WTC11 (cell line): ENCODE results near the gene MYH16. TPM values are rescaled to one million over a fixed set of nuclear protein-coding genes. Genes with fewer than 3 reads are reported as not detected.

Source experiments
- ATAC-seq: fragments of 200-7000 bp; cut with Tn5 transposase; 2 replicates; pipeline ENCODE4 v1.10.0; 2021; ENCODE audit warnings: mild to moderate bottlenecking, moderate library complexity
- CTCF ChIA-PET: fragments of 300-600 bp; sonication (Branson Sonifier 250); formaldehyde crosslinking; loops from one replicate; lab custom pipeline; 2021; ENCODE audit warnings: antibody characterized with exemption; lab: Charles Lee
- POLR2A ChIA-PET: fragments of 350-600 bp; sonication (Branson Sonifier 250); formaldehyde crosslinking; loops from one replicate; lab custom pipeline; 2021; ENCODE audit warnings: antibody characterized with exemption; lab: Charles Lee
- DNase-seq: peaks from one replicate; pipeline ENCODE4 v3.0.0; 2021; ENCODE audit warnings: low spot score
- H3K27ac Mint-ChIP-seq: 2 replicates; pipeline ENCODE4 v1.8.0; 2021; ENCODE audit warnings: mixed read lengths
- H3K27me3 Mint-ChIP-seq: 2 replicates; pipeline ENCODE4 v1.8.0; 2021; ENCODE audit warnings: low read depth, mild to moderate bottlenecking, moderate library complexity, mixed read lengths
- H3K36me3 Mint-ChIP-seq: 2 replicates; pipeline ENCODE4 v1.8.0; 2021; ENCODE audit warnings: mixed read lengths
- H3K4me1 Mint-ChIP-seq: 2 replicates; pipeline ENCODE4 v1.8.0; 2022; ENCODE audit warnings: mixed read lengths
- H3K4me3 Mint-ChIP-seq: 2 replicates; pipeline ENCODE4 v1.8.0; 2021; ENCODE audit warnings: mild to moderate bottlenecking, moderate library complexity, mixed read lengths
- H3K9me3 Mint-ChIP-seq: 2 replicates; pipeline ENCODE4 v1.8.0; 2021; ENCODE audit warnings: mixed read lengths
- ERG ChIP-seq: fragments of 250-450 bp; sonication (Bioruptor Pico); IDR thresholded peaks from 2 replicates; pipeline ENCODE4 v1.8.0; 2021; ENCODE audit warnings: mild to moderate bottlenecking
- FOXK1 ChIP-seq: sonication (generic); formaldehyde crosslinking; IDR thresholded peaks from 2 replicates; pipeline ENCODE4 v1.8.0; 2022; ENCODE audit warnings: mild to moderate bottlenecking, moderate library complexity, missing genetic modification reagents
- FOXP1 ChIP-seq: sonication (generic); formaldehyde crosslinking; IDR thresholded peaks from 2 replicates; pipeline ENCODE4 v1.8.0; 2022; ENCODE audit warnings: missing genetic modification reagents, mild to moderate bottlenecking, moderate library complexity, borderline replicate concordance
- FOXP4 ChIP-seq: sonication (generic); formaldehyde crosslinking; IDR thresholded peaks from 2 replicates; pipeline ENCODE4 v1.8.0; 2022; ENCODE audit warnings: mild to moderate bottlenecking, missing genetic modification reagents
- GABPB1 ChIP-seq: sonication (generic); formaldehyde crosslinking; IDR thresholded peaks from 2 replicates; pipeline ENCODE4 v1.8.1; 2023; ENCODE audit warnings: mild to moderate bottlenecking, missing genetic modification reagents
- HMGA2 ChIP-seq: fragments of 250-450 bp; sonication (Bioruptor Pico); IDR thresholded peaks from 2 replicates; pipeline ENCODE4 v1.4.0; 2021; ENCODE audit warnings: mild to moderate bottlenecking, moderate library complexity
- IRF2 ChIP-seq: sonication (generic); formaldehyde crosslinking; IDR thresholded peaks from 2 replicates; pipeline ENCODE4 v1.8.0; 2022; ENCODE audit warnings: low read depth, missing genetic modification reagents, borderline replicate concordance
- NFE2L1 ChIP-seq: sonication (generic); formaldehyde crosslinking; IDR thresholded peaks from 2 replicates; pipeline ENCODE4 v1.8.1; 2023; ENCODE audit warnings: missing genetic modification reagents
- TCF7 ChIP-seq: sonication (generic); formaldehyde crosslinking; IDR thresholded peaks from 2 replicates; pipeline ENCODE4 v1.8.0; 2022; ENCODE audit warnings: mild to moderate bottlenecking, low read depth, missing genetic modification reagents, moderate library complexity
- TEAD4 ChIP-seq: sonication (generic); formaldehyde crosslinking; IDR thresholded peaks from 2 replicates; pipeline ENCODE4 v1.8.0; 2022; ENCODE audit warnings: mild to moderate bottlenecking, missing genetic modification reagents
- ZNF263 ChIP-seq: sonication (generic); formaldehyde crosslinking; IDR thresholded peaks from 2 replicates; pipeline ENCODE4 v1.8.1; 2022; ENCODE audit warnings: low read depth, mild to moderate bottlenecking, moderate library complexity, missing genetic modification reagents
- ZNF416 ChIP-seq: fragments of 250-450 bp; sonication (Bioruptor Pico); IDR thresholded peaks from 2 replicates; pipeline ENCODE4 v1.9.0; 2021; ENCODE audit warnings: mild to moderate bottlenecking, inconsistent platforms
- ZNF423 ChIP-seq: fragments of 250-450 bp; sonication (Bioruptor Pico); IDR thresholded peaks from 2 replicates; pipeline ENCODE4 v2.1.2; 2022; ENCODE audit warnings: mild to moderate bottlenecking, moderate library complexity
- total RNA-seq: library from RNA; stranded (reverse); gene quantifications from 3 replicates; pipeline ENCODE4 v1.2.3, GENCODE V29; 2021
- TF ChIP-seq, protein P1 (sequence below): sonication (generic); formaldehyde crosslinking; IDR thresholded peaks from 2 replicates; pipeline ENCODE4 v1.8.0; 2023; ENCODE audit warnings: missing genetic modification reagents, mild to moderate bottlenecking, borderline replicate concordance
- TF ChIP-seq, protein P2 (sequence below): sonication (generic); formaldehyde crosslinking; conservative IDR thresholded peaks from 2 replicates; pipeline ENCODE4 v1.8.1; 2023; ENCODE audit warnings: mild to moderate bottlenecking, low read depth, missing genetic modification reagents, moderate library complexity

MYH16 gene
- total RNA-seq, 1 experiment from 2014 or later: not detected

GRCh38 chr7:99267481-99267840 is 5.2 kb upstream of the MYH16 start (continued):
- no peak for TF ChIP-seq TCF7 (CRISPR knock-in tag)
- no peak for TF ChIP-seq ZNF416
- TF ChIP-seq NFE2L1 (CRISPR knock-in tag): no peak
- TF ChIP-seq GABPB1 (CRISPR knock-in tag): no peak
- no peak for TF ChIP-seq FOXK1 (CRISPR knock-in tag)
- TF ChIP-seq, all 79 proteins: peak for 0

DNA sequence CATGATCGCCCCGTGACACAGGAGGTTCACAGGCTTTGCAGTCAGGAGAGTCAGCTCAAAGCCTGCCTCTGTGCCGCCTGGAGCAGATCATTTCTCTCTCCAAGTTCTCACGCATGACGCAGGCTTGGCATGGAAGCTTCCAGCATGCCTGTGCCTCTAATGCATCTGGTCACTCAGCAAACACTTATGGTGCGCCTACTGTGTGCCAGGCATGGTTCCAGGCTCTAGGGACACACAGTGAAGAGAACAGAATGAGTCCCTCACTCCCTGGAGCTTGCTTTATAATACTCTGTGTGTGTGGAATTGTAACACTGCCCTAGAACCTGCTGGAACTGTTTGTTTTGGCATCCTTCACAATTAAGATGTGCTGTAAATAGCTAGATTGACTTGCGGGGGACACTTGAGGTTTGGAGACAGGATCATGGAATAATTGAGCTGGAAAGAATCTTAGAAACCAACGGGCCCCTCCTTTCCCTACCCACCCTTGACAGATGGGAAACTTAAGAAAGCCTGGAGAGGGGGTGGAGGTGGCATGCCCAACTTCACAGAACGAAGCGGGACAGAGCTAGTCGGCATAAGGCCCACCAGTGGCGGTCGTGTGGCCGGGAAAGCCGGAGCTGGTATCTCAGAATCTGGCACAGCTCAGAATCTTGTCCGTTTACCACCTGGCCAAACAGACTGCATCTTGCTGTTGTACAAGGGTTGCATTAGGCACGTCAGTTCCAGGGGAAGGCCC is 4.6 kb upstream of the MYH16 start:
- Mint-ChIP-seq H3K27me3 (no peaks in the 10 kb centered on the region; the same call in none of the 2 replicates), H3K36me3 (no peaks in the 10 kb centered on the region), H3K4me3 (no peak overlapping the region), H3K9me3 (no peaks in the 10 kb centered on the region), H3K27ac (0 out of 2 replicates have a peak overlapping the region, but pooled peaks have one; percentile 38), H3K4me1 (no peaks in the 10 kb centered on the region)
- no peak for ATAC-seq
- ChIA-PET CTCF (interaction anchor here (0.5 to 1.1 kb wide), 3 partner anchors 148 to 925 kb away, joined by 3 to 5 read pairs (median 3); no protein-coding TSS in a partner anchor), POLR2A (no interaction called here)
- no peak for TF ChIP-seq FOXP4
- no peak for TF ChIP-seq ZNF263
- no peak for TF ChIP-seq ERG (CRISPR knock-in tag)
- no peak for TF ChIP-seq FOXP1 (CRISPR knock-in tag)
- TF ChIP-seq ZNF423: no peak
- no peak for TF ChIP-seq HMGA2 (CRISPR knock-in tag)
- TF ChIP-seq, protein P1, sequence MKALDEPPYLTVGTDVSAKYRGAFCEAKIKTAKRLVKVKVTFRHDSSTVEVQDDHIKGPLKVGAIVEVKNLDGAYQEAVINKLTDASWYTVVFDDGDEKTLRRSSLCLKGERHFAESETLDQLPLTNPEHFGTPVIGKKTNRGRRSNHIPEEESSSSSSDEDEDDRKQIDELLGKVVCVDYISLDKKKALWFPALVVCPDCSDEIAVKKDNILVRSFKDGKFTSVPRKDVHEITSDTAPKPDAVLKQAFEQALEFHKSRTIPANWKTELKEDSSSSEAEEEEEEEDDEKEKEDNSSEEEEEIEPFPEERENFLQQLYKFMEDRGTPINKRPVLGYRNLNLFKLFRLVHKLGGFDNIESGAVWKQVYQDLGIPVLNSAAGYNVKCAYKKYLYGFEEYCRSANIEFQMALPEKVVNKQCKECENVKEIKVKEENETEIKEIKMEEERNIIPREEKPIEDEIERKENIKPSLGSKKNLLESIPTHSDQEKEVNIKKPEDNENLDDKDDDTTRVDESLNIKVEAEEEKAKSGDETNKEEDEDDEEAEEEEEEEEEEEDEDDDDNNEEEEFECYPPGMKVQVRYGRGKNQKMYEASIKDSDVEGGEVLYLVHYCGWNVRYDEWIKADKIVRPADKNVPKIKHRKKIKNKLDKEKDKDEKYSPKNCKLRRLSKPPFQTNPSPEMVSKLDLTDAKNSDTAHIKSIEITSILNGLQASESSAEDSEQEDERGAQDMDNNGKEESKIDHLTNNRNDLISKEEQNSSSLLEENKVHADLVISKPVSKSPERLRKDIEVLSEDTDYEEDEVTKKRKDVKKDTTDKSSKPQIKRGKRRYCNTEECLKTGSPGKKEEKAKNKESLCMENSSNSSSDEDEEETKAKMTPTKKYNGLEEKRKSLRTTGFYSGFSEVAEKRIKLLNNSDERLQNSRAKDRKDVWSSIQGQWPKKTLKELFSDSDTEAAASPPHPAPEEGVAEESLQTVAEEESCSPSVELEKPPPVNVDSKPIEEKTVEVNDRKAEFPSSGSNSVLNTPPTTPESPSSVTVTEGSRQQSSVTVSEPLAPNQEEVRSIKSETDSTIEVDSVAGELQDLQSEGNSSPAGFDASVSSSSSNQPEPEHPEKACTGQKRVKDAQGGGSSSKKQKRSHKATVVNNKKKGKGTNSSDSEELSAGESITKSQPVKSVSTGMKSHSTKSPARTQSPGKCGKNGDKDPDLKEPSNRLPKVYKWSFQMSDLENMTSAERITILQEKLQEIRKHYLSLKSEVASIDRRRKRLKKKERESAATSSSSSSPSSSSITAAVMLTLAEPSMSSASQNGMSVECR (CRISPR knock-in tag): no peak
- no peak for TF ChIP-seq IRF2 (CRISPR knock-in tag)
- TF ChIP-seq, protein P2, sequence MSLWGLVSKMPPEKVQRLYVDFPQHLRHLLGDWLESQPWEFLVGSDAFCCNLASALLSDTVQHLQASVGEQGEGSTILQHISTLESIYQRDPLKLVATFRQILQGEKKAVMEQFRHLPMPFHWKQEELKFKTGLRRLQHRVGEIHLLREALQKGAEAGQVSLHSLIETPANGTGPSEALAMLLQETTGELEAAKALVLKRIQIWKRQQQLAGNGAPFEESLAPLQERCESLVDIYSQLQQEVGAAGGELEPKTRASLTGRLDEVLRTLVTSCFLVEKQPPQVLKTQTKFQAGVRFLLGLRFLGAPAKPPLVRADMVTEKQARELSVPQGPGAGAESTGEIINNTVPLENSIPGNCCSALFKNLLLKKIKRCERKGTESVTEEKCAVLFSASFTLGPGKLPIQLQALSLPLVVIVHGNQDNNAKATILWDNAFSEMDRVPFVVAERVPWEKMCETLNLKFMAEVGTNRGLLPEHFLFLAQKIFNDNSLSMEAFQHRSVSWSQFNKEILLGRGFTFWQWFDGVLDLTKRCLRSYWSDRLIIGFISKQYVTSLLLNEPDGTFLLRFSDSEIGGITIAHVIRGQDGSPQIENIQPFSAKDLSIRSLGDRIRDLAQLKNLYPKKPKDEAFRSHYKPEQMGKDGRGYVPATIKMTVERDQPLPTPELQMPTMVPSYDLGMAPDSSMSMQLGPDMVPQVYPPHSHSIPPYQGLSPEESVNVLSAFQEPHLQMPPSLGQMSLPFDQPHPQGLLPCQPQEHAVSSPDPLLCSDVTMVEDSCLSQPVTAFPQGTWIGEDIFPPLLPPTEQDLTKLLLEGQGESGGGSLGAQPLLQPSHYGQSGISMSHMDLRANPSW (CRISPR knock-in tag): no peak
- no peak for TF ChIP-seq TEAD4 (CRISPR knock-in tag)
- no peak for DNase-seq
